Vagina (tissue), 2 donors: ENCODE measurements around the gene NIP7.

Experiments used
- CTCF ChIP-seq, 3 experiments: fragments of 450-650 bp in 2 of 3; fragments of 200-600 bp in 1 of 3; sonication (generic) in 1 of 3; IDR thresholded peaks; one replicate each; pipeline ENCODE4 v1.5.1; 2017 to 2019; ENCODE audit warnings: antibody characterized with exemption in 3 of 3, mild to moderate bottlenecking in 2 of 3, moderate library complexity in 2 of 3
- POLR2A ChIP-seq, 2 donors: fragments of 450-650 bp; IDR thresholded peaks; one replicate each; pipeline ENCODE4 v1.6.1; 2017; ENCODE audit warnings: antibody characterized with exemption in 2 of 2, mild to moderate bottlenecking in 2 of 2, moderate library complexity in 2 of 2
- POLR2AphosphoS5 ChIP-seq, 2 donors: sonication (generic); formaldehyde crosslinking; IDR thresholded peaks; one replicate each; pipeline ENCODE4 v1.9.0; 2017; ENCODE audit warnings: antibody characterized with exemption in 2 of 2, mild to moderate bottlenecking in 2 of 2, low read depth in 1 of 2; ENCODE audit not compliant: insufficient read depth in 1 of 2

DNA sequence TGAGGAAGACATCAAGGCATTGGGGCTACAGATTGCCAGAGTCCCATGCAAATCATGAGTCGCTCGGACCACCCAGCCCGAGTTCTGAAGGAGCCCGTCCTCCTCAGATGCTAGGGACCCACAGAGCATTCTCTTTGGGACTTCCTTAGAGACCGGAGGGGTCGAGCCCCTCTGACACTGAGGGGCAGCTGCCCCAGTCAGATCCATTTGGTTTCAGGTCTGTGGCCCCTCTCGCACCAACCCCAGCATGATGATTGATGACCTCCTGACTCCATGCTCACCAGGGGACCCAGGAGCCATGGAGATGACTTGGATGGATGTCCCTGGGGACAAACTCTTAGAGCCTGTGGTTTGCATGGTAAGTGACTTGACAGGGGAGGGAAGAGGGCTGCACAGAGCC is 17.2 kb upstream of the NIP7 start:
- TF ChIP-seq POLR2A (IDR thresholded peaks at IDR 0.05) (no peak), CTCF (IDR thresholded peaks at IDR 0.05) (no peak), POLR2AphosphoS5 (IDR thresholded peaks at IDR 0.05; ENCODE audit: insufficient read depth in 1 of 2, low read depth in 1 of 2) (no peak)
